Measurements from ENCODE around the gene VMAC. TPM values are rescaled to one million over a fixed set of nuclear protein-coding genes. Genes with fewer than 3 reads are reported as not detected.

Gene VMAC
- total and polyA plus RNA-seq, 2 donors (not counting 1 experiment from before 2014, with no cell fraction given) = 27.1 to 27.2 TPM

DNA sequence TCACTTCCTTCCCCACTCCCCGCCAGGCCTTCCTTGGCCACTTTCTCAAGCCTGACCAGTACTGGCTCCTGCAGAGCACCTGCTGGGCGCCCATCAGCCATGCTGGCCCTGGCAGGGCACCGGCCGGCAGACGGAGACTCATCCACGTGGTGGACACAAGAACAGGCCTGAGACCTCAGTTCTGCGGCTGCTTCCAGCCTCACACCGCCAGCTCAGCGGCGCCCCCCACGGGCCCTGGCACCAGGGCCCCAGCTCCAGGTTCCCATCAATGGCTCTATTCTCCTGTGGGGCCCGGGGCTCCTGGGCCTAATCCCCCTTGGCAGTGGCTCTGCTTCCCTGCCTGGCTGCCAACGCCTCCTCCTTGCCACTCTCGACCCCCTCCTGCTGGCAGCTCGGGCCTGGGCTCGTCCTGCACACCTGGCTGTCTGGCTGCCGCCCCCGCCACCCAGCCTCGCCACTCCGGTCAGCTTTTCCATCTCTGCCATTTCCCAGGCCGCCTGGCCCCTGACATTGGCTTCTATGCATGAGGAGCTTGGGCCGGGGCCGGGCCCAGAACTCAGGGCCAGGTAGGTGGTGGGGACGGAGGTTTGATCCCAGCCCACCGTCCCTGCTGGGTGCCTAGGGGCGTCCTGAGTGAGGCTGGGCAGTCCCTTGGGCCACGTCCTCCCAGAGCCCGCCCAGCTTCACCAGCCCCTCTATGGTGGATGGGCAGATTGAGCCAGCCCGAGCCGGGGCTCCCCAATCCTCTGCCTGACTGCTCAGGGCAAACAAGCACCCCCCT, 7.3 kb upstream of the VMAC start:
- peaks cover 0 to 4% (median 0%) of the 10 kb centered on the region in 3 donors for H3K9me3 ChIP-seq (ENCODE audit: control extremely low read depth in 1 of 3, control insufficient read depth in 2 of 3, insufficient read depth in 1 of 3, low read length in 2 of 3)
- intact Hi-C loops (cut with micrococcal nuclease) = no loop called here
- CTCF ChIA-PET = no interaction called here
- no peaks in the 10 kb centered on the region for H3K27me3 Mint-ChIP-seq
- peaks cover 30% of the 10 kb centered on the region for H3K79me2 ChIP-seq (ENCODE audit: control insufficient read depth, insufficient read depth, low read length)
- no peak overlapping the region for H3K4me3 ChIP-seq (ENCODE audit: control extremely low read depth in 1 of 5, extremely low read depth in 1 of 5, insufficient read depth in 1 of 5, low read depth in 2 of 5, low read length in 4 of 5)
- H3K4me1 Mint-ChIP-seq = peaks cover 11% of the 10 kb centered on the region
- no peak overlapping the region for H3K27ac Mint-ChIP-seq
- H3K4me3 Mint-ChIP-seq = no peak overlapping the region
- DNase-seq = no peak
- no peaks in the 10 kb centered on the region for H3K9me3 Mint-ChIP-seq (ENCODE audit: insufficient read depth)
- peaks cover under 1 to 3% of the 10 kb centered on the region in 2 donors for H3K4me1 ChIP-seq (ENCODE audit: control insufficient read depth in 2 of 2, insufficient read depth in 2 of 2, low read length in 2 of 2)
- H3K27ac ChIP-seq (ENCODE audit: low read length in 2 of 2) = no peak overlapping the region
- H3K36me3 ChIP-seq (replicated peaks in 1 of 2; ENCODE audit: control extremely low read depth in 1 of 2, control insufficient read depth in 1 of 2, extremely low read depth in 1 of 2, insufficient read depth in 2 of 2, low read length in 1 of 2) = peaks cover 0 to 13% of the 10 kb centered on the region in 2 experiments
- no peak for ATAC-seq (ENCODE audit: low read depth)
- H3K4me2 ChIP-seq (replicated peaks; ENCODE audit: low read depth, low read length, poor library complexity, severe bottlenecking) = no peak overlapping the region
- H2AFZ ChIP-seq (ENCODE audit: insufficient read depth, low read depth, low read length, poor library complexity, severe bottlenecking) = no peak overlapping the region
- POLR2A ChIA-PET = no interaction called here
- no peak overlapping the region for H3K9ac ChIP-seq (ENCODE audit: low read length)
- peaks cover 48% of the 10 kb centered on the region for H4K20me1 ChIP-seq (ENCODE audit: control insufficient read depth, insufficient read depth, low read length, poor library complexity, severe bottlenecking)
- WGBS (ENCODE audit: insufficient coverage) = 97% methylated on average over 28 of the region's 30 CpGs
- H3K27me3 ChIP-seq (replicated peaks in 1 of 4; ENCODE audit: control extremely low read depth in 1 of 4, control insufficient read depth in 3 of 4, insufficient read depth in 4 of 4, low read length in 3 of 4) = peaks cover 0 to under 1% (median 0%) of the 10 kb centered on the region in 4 experiments
- TF ChIP-seq, protein P1, sequence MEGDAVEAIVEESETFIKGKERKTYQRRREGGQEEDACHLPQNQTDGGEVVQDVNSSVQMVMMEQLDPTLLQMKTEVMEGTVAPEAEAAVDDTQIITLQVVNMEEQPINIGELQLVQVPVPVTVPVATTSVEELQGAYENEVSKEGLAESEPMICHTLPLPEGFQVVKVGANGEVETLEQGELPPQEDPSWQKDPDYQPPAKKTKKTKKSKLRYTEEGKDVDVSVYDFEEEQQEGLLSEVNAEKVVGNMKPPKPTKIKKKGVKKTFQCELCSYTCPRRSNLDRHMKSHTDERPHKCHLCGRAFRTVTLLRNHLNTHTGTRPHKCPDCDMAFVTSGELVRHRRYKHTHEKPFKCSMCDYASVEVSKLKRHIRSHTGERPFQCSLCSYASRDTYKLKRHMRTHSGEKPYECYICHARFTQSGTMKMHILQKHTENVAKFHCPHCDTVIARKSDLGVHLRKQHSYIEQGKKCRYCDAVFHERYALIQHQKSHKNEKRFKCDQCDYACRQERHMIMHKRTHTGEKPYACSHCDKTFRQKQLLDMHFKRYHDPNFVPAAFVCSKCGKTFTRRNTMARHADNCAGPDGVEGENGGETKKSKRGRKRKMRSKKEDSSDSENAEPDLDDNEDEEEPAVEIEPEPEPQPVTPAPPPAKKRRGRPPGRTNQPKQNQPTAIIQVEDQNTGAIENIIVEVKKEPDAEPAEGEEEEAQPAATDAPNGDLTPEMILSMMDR (IDR thresholded peaks at IDR 0.05) = no peak
- TF ChIP-seq EZH2 (IDR thresholded peaks at IDR 0.05; ENCODE audit: borderline replicate concordance, insufficient read depth, low read depth, low read length, poor library complexity, severe bottlenecking) = no peak

All from B cell (primary cell).